Omental fat pad (tissue), 4 donors: ENCODE results near the gene ITFG2. TPM values are rescaled to one million over a fixed set of nuclear protein-coding genes. Genes with fewer than 3 reads are reported as not detected.

Source experiments
- ATAC-seq: fragments of 150-250 bp; one replicate; pipeline ENCODE4 v1.9.1; 2016; ENCODE audit warnings: mild to moderate bottlenecking, moderate library complexity; ENCODE audit not compliant: low FRiP score
- DNase-seq: peaks from one replicate; pipeline ENCODE4 v3.0.0-alpha.2; 2019; ENCODE audit warnings: low spot score
- total RNA-seq, 4 donors: library from RNA; depleted of rRNA; stranded (reverse); fragments of >200 nt; gene quantifications; one replicate each; pipeline ENCODE4 v1.1.0, GENCODE V29; 2016
- TF ChIP-seq, protein P1 (sequence below), 3 donors: fragments of 450-650 bp; IDR thresholded peaks; one replicate each; pipeline ENCODE4 v1.5.1; 2016 to 2017; ENCODE audit warnings: antibody characterized with exemption in 3 of 3, mild to moderate bottlenecking in 3 of 3, moderate library complexity in 2 of 3

ITFG2 gene
- total RNA-seq, 4 donors from 2014 or later, result 23.4 to 40.5 (median 29.0) TPM

DNA sequence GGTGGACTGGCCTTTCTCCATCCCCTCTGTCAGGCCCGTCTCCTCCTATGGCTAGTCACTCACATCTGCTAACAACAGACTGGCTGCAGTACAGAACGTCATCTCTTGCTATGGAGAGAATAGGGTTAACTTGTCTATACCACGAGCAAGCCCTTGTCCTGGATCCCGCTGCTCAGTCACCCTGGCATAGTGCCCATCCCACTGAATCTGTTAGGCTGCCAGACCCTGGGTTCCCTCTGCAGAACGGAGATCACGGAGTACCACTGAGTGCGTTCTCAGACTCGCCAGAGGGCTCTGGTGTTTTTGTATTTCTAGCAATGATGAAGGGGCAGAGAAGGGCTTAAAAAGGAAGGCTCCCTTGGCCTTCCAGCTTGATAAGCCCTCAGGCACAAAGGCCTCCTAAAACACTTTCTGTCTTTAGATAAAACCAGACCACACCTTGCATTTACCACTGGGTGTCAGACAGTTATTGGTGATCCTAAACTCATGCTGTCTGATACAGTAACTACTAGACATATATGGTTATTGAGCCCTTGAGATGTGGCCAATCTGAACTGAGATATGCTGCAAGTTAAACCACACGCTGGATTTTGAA is 28.7 kb downstream of the ITFG2 start:
- TF ChIP-seq, protein P1, sequence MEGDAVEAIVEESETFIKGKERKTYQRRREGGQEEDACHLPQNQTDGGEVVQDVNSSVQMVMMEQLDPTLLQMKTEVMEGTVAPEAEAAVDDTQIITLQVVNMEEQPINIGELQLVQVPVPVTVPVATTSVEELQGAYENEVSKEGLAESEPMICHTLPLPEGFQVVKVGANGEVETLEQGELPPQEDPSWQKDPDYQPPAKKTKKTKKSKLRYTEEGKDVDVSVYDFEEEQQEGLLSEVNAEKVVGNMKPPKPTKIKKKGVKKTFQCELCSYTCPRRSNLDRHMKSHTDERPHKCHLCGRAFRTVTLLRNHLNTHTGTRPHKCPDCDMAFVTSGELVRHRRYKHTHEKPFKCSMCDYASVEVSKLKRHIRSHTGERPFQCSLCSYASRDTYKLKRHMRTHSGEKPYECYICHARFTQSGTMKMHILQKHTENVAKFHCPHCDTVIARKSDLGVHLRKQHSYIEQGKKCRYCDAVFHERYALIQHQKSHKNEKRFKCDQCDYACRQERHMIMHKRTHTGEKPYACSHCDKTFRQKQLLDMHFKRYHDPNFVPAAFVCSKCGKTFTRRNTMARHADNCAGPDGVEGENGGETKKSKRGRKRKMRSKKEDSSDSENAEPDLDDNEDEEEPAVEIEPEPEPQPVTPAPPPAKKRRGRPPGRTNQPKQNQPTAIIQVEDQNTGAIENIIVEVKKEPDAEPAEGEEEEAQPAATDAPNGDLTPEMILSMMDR (IDR thresholded peaks at IDR 0.05), result no peak
- no peak for DNase-seq
- no peak for ATAC-seq

DNA sequence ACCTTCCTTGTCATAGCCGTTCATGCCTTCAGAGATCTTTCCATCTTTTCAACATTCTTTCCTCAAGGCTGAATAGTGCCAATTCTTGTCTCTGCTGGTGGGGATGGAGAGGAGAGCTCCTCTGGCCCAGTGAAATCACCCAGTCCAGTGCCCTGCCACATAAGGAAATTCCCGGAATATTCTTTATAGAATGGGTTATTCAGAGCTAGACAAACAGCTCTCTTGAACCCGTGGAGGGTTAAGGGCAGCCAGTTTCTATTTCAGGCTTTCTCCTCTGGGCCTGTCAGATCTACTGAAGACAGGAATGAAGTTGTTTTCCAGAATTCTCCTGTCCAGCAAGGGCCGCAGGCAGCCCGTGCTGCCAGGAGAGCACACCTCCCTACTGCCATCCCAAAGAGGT is 30.5 kb downstream of the ITFG2 start:
- no peak for DNase-seq
- ATAC-seq, result no peak
- TF ChIP-seq, protein P1 (IDR thresholded peaks at IDR 0.05), result no peak

DNA sequence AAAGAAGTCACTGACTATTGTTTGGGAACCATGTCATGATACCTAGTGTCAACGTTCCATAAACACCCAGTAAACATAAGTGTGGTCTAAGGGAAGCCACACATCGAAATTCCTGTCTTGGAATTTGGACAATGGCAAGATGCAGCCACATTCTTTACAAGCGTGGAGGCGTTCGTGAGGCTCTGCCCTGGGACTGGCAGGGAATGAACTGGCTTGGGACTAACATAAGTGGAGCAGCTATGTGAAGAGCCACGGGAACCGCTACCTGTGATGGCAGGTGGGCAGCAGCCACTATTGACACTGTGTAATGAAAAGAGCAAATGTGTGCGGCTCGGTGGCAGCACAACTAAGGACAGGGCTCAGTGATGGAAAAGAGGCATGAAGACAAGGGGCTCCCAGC is 32.3 kb downstream of the ITFG2 start:
- no peak for DNase-seq
- TF ChIP-seq, protein P1 (IDR thresholded peaks at IDR 0.05), result no peak
- no peak for ATAC-seq

DNA sequence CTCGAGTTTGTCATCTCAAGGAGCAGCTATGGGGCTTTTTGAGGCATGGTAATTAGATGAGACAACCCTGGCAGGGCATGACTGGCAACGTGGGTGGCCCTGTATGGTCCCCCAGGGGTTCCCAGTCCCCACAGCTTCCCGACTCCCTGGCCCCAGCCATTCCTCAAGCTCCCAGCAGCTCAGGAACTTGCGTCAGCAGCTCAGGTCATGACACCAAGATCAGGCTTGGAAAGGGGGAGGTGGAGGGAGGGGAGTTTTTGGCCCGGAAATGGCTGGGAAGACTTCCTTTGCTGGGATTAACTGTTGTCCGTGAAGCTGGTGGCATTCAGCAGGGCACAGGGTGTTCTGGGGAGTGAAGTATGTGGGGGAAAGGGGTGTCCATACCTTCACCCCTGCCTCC is 32.8 kb downstream of the ITFG2 start:
- no peak for DNase-seq
- TF ChIP-seq, protein P1 (IDR thresholded peaks at IDR 0.05), result no peak
- ATAC-seq, result no peak

DNA sequence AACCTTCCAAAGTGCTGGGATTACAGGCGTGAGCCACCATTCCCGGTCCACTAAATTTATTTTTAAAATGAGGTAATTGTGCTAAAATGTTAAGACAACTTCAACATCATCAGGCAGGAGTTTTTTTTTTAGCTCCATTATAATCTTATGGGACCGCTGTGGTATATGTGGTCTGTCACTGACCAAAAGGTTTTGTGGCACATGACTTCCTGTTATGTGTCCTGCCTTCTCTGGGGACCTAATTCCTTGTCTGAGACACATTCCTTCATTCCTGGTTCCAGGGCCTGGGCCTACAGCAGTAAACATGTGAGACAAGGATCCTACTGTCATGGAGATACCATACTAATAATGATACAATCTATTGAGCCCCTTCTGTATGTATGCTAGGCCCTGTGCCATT is 39.5 kb downstream of the ITFG2 start:
- TF ChIP-seq, protein P1 (IDR thresholded peaks at IDR 0.05), result no peak
- DNase-seq, result no peak
- no peak for ATAC-seq

DNA sequence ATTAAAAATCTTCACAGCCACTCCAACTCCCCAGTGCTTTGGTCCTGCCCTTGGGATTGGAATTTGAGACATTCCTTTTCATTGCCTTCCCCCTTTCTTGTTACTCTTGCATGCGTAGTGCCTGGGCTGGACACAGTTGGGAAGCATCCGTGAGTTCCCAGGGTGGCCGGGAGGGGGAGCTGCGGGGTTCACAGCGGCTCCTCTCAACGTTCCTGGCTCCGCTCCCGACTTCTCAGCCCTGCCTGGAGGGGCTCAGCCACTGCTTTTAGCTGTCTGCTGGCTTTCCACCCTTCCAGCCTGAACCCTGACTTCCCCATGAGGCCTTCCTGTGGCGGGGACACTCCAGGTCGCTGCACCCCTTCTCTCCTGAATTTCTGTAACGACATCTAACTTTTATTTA is 41.2 kb downstream of the ITFG2 start:
- TF ChIP-seq, protein P1 (IDR thresholded peaks at IDR 0.05), result peak in 1 of 3 donors; percentile 6
- DNase-seq (peak; percentile 72), ATAC-seq (peak; percentile 89)

DNA sequence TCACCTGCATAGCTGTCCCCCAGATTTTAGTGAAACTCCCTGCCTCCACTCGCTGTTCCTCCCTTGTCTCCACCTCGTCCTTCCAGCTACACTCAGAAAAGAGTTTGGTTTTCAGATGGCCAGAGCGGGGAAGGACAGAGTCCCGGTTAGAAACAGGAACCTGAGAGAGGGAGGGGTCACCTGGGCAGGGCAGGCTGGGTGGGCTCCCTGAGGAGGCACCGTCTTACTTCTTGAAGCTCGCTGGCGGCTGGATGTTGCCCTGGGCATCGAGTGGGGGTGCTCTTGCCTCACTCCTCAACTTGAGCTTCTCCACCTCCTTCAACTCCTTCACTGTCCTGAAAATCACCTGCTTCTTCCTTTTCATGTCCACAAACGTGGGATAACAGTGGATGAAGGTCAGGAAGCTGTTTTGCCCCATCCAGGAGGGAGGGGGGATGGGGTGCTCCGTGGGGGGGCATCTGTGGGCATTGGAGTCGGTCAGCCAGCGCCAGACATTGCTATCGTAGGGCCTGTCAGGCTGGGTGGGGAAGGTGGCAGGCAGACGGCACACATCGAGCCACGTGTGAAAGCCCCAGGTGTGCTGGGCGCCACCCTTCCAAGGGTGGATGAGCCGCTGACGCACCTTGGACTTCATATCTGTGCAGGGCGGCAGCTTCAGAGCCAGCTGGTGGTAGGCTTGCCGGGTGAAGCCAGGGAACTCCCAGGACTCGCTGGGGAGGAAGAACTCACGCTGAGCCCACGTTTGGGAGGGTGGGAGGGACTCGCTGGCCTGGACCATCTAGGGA is 42.4 kb downstream of the ITFG2 start:
- TF ChIP-seq, protein P1 (IDR thresholded peaks at IDR 0.05), result no peak
- no peak for DNase-seq
- ATAC-seq, result no peak
